ENCODE results near the gene PDK1.

PDK1 gene

GRCh38 chr2:172560721-172561120, 4.8 kb downstream of the PDK1 start:
- TF ChIP-seq CTCF (IDR thresholded peaks at IDR 0.05; ENCODE audit: low read depth, low read length, missing control alignments), result no peak
- no peak overlapping the region for H3K4me3 ChIP-seq (ENCODE audit: low read depth, low read length)
- in situ Hi-C loops (cut with HindIII; ENCODE audit: low sequenced_read_pairs), result no loop called here
- no peak for DNase-seq (ENCODE audit: low read depth)

GRCh38 chr2:172561270-172561669, 5.4 kb downstream of the PDK1 start:
- no peak overlapping the region for H3K4me3 ChIP-seq (ENCODE audit: low read depth, low read length)
- no peak for TF ChIP-seq CTCF (IDR thresholded peaks at IDR 0.05; ENCODE audit: low read depth, low read length, missing control alignments)
- in situ Hi-C loops (cut with HindIII; ENCODE audit: low sequenced_read_pairs), result no loop called here
- no peak for DNase-seq (ENCODE audit: low read depth)

- H3K4me3 ChIP-seq (ENCODE audit: low read depth, low read length), result no peak overlapping the region
- in situ Hi-C loops (cut with HindIII; ENCODE audit: low sequenced_read_pairs), result no loop called here
- no peak for TF ChIP-seq CTCF (IDR thresholded peaks at IDR 0.05; ENCODE audit: low read depth, low read length, missing control alignments)
- DNase-seq (ENCODE audit: low read depth), result no peak
These were observed 6.4 kb downstream of the PDK1 start for GRCh38 chr2:172562298-172562697.

GRCh38 chr2:172564376-172564775, 8.5 kb downstream of the PDK1 start:
- no peak for DNase-seq (ENCODE audit: low read depth)
- no peak for TF ChIP-seq CTCF (IDR thresholded peaks at IDR 0.05; ENCODE audit: low read depth, low read length, missing control alignments)
- H3K4me3 ChIP-seq (ENCODE audit: low read depth, low read length), result no peak overlapping the region
- in situ Hi-C loops (cut with HindIII; ENCODE audit: low sequenced_read_pairs), result no loop called here

- H3K4me3 ChIP-seq (ENCODE audit: low read depth, low read length), result no peak overlapping the region
- in situ Hi-C loops (cut with HindIII; ENCODE audit: low sequenced_read_pairs), result no loop called here
- DNase-seq (ENCODE audit: low read depth), result no peak
- TF ChIP-seq CTCF (IDR thresholded peaks at IDR 0.05; ENCODE audit: low read depth, low read length, missing control alignments), result no peak
These were observed 15.4 kb downstream of the PDK1 start for GRCh38 chr2:172571245-172571644.

GRCh38 chr2:172572981-172573380, 17.1 kb downstream of the PDK1 start:
- no peak for TF ChIP-seq CTCF (IDR thresholded peaks at IDR 0.05; ENCODE audit: low read depth, low read length, missing control alignments)
- no peak for DNase-seq (ENCODE audit: low read depth)
- no peak overlapping the region for H3K4me3 ChIP-seq (ENCODE audit: low read depth, low read length)
- in situ Hi-C loops (cut with HindIII; ENCODE audit: low sequenced_read_pairs), result no loop called here

- DNase-seq (ENCODE audit: low read depth), result no peak
- no peak for TF ChIP-seq CTCF (IDR thresholded peaks at IDR 0.05; ENCODE audit: low read depth, low read length, missing control alignments)
- in situ Hi-C loops (cut with HindIII; ENCODE audit: low sequenced_read_pairs), result no loop called here
These were observed 19.1 kb downstream of the PDK1 start for GRCh38 chr2:172574965-172575364.

More at GRCh38 chr2:172574965-172575364, 19.1 kb downstream of the PDK1 start:
- H3K4me3 ChIP-seq (ENCODE audit: low read depth, low read length), result no peak overlapping the region
